DOHH2 (cell line): Measurements from ENCODE around the gene RCHY1.

Experiments used
- H3F3A ChIP-seq: fragments of 200-600 bp; sonication (generic), shearing (Covaris generic); 2 replicates; pipeline ENCODE4 v1.6.0; 2016; ENCODE audit warnings: antibody characterized with exemption, mild to moderate bottlenecking; ENCODE audit not compliant: control insufficient read depth, insufficient read depth
- H3K27ac ChIP-seq: fragments of 200-600 bp; sonication (generic); 2 replicates; pipeline ENCODE4 v1.5.1; 2014; ENCODE audit warnings: low read depth, mild to moderate bottlenecking, low read length, moderate library complexity
- H3K27me3 ChIP-seq: fragments of 200-600 bp; sonication (generic); 2 replicates; pipeline ENCODE4 v1.6.1; 2014; ENCODE audit warnings: mild to moderate bottlenecking, low read length, mixed read lengths; ENCODE audit not compliant: control insufficient read depth
- H3K36me3 ChIP-seq: fragments of 200-600 bp; sonication (generic); 2 replicates; pipeline ENCODE4 v1.6.1; 2014; ENCODE audit warnings: mild to moderate bottlenecking, low read length, moderate library complexity, mixed read lengths; ENCODE audit not compliant: control insufficient read depth
- H3K4me1 ChIP-seq: fragments of 200-600 bp; sonication (generic); 2 replicates; pipeline ENCODE4 v1.6.1; 2014; ENCODE audit warnings: mild to moderate bottlenecking, low read length, mixed read lengths; ENCODE audit not compliant: control insufficient read depth
- H3K4me2 ChIP-seq: fragments of 200-600 bp; sonication (generic); 2 replicates; pipeline ENCODE4 v1.6.0; 2014; ENCODE audit warnings: mild to moderate bottlenecking, low read length, moderate library complexity
- H3K4me3 ChIP-seq: fragments of 200-600 bp; sonication (generic); 2 replicates; pipeline ENCODE4 v1.5.1; 2014; ENCODE audit warnings: mild to moderate bottlenecking, low read length, mixed read lengths
- H3K79me2 ChIP-seq: fragments of 200-600 bp; sonication (generic); 2 replicates; pipeline ENCODE4 v1.6.1; 2014; ENCODE audit warnings: mild to moderate bottlenecking, low read length, mixed read lengths; ENCODE audit not compliant: control insufficient read depth
- H3K9me2 ChIP-seq: fragments of 200-600 bp; sonication (generic); replicated peaks from 2 replicates; pipeline ENCODE4 v1.6.1; 2014; ENCODE audit warnings: mild to moderate bottlenecking, low read length, mixed read lengths; ENCODE audit not compliant: control insufficient read depth
- H3K9me3 ChIP-seq: fragments of 200-600 bp; sonication (generic); 2 replicates; pipeline ENCODE4 v1.6.1; 2014; ENCODE audit warnings: antibody characterized with exemption, low read length, mixed read lengths; ENCODE audit not compliant: control insufficient read depth, insufficient read depth
- H4K20me1 ChIP-seq: fragments of 200-600 bp; sonication (generic); 2 replicates; pipeline ENCODE4 v1.6.0; 2014; ENCODE audit warnings: low read depth, mild to moderate bottlenecking, antibody characterized with exemption, low read length, moderate library complexity; ENCODE audit not compliant: control insufficient read depth, insufficient read depth
- CTCF ChIP-seq: fragments of 200-600 bp; sonication (generic); IDR thresholded peaks from one replicate; pipeline ENCODE4 v1.5.1; 2014; ENCODE audit warnings: antibody characterized with exemption, mild to moderate bottlenecking, low read depth, low read length; ENCODE audit not compliant: poor library complexity, severe bottlenecking
- EZH2phosphoT487 ChIP-seq: fragments of 200-600 bp; sonication (generic); IDR thresholded peaks from 2 replicates; pipeline ENCODE4 v1.6.1; 2017; ENCODE audit warnings: borderline replicate concordance, mild to moderate bottlenecking, antibody characterized with exemption, low read length, moderate library complexity, mixed read lengths

Gene RCHY1

GRCh38 chr4:75477201-75477600 is 37.0 kb downstream of the RCHY1 start:
- no peaks in the 10 kb centered on the region for H3K79me2 ChIP-seq
- no peaks in the 10 kb centered on the region for H3K27me3 ChIP-seq
- no peaks in the 10 kb centered on the region for H3F3A ChIP-seq
- no peak overlapping the region for H3K4me3 ChIP-seq
- H3K4me1 ChIP-seq: 0 out of 2 replicates have a peak, but pooled peaks cover 2% of the 10 kb centered on the region
- no peaks in the 10 kb centered on the region for H4K20me1 ChIP-seq
- peaks cover 33% of the 10 kb centered on the region for H3K36me3 ChIP-seq
- no peak for TF ChIP-seq EZH2phosphoT487
- TF ChIP-seq CTCF: no peak
- H3K9me3 ChIP-seq: no peaks in the 10 kb centered on the region
- H3K27ac ChIP-seq: no peak overlapping the region
- H3K4me2 ChIP-seq: no peak overlapping the region
- no peaks in the 10 kb centered on the region for H3K9me2 ChIP-seq

GRCh38 chr4:75470738-75471137 is 43.5 kb downstream of the RCHY1 start:
- H4K20me1 ChIP-seq: no peaks in the 10 kb centered on the region
- H3K4me1 ChIP-seq: 0 out of 2 replicates have a peak, but pooled peaks cover 2% of the 10 kb centered on the region
- no peaks in the 10 kb centered on the region for H3K9me2 ChIP-seq
- H3K36me3 ChIP-seq: no peaks in the 10 kb centered on the region
- no peak overlapping the region for H3K4me3 ChIP-seq
- H3K27me3 ChIP-seq: 0 out of 2 replicates have a peak, but pooled peaks cover 2% of the 10 kb centered on the region
- H3F3A ChIP-seq: no peaks in the 10 kb centered on the region
- H3K9me3 ChIP-seq: no peaks in the 10 kb centered on the region
- no peaks in the 10 kb centered on the region for H3K79me2 ChIP-seq
- H3K27ac ChIP-seq: no peak overlapping the region
- no peak for TF ChIP-seq EZH2phosphoT487
- TF ChIP-seq CTCF: no peak
- no peak overlapping the region for H3K4me2 ChIP-seq

DNA sequence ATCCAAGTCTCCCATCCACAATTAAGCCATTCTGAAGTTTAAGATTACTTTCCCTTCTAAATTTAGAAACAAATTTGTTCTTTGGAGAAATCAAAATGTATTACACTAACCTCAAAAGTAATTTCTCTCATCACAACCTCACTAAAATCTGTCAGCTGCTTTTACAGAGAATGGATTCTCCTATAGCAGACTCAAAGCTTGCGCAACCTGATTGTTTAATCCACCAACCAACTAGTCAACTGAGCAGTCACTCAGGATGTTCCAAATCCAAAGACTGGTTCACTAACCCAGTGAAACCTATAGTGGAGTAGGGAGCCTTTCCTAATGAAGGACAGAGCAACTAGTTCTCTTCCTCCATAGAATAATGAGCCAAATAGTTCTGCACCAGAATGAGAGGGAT is 44.3 kb downstream of the RCHY1 start:
- Histone ChIP-seq H3F3A (no peaks in the 10 kb centered on the region), H3K4me3 (no peak overlapping the region), H3K9me2 (no peaks in the 10 kb centered on the region), H3K36me3 (no peaks in the 10 kb centered on the region), H4K20me1 (no peaks in the 10 kb centered on the region), H3K79me2 (no peaks in the 10 kb centered on the region), H3K27ac (no peak overlapping the region), H3K4me2 (no peak overlapping the region), H3K4me1 (0 out of 2 replicates have a peak, but pooled peaks cover 2% of the 10 kb centered on the region), H3K9me3 (no peaks in the 10 kb centered on the region), H3K27me3 (0 out of 2 replicates have a peak, but pooled peaks cover 2% of the 10 kb centered on the region)
- TF ChIP-seq CTCF: no peak
- no peak for TF ChIP-seq EZH2phosphoT487

DNA sequence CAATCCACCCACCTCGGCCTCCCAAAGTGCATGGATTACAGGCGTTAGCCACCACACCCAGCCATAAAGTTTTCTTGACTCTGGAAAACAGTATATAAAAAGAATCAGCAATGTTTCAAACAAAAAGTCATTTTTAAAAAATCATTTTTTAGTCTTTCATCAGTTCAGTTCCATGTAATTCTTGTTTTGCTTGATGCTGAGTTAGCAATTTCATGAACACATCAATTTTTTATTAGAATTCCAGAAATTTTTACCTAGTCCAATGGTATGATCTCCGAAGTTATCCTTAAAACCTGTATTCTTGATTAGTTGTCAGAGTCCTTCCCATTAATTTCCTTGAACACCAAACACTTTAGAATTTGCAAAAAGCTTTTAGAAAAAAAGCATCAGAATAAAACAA is 56.8 kb downstream of the RCHY1 start:
- Histone ChIP-seq H3K4me1 (no peaks in the 10 kb centered on the region), H3K36me3 (no peaks in the 10 kb centered on the region), H3K27me3 (no peaks in the 10 kb centered on the region), H3K9me2 (no peaks in the 10 kb centered on the region), H3F3A (no peaks in the 10 kb centered on the region), H3K9me3 (no peaks in the 10 kb centered on the region), H3K4me2 (no peak overlapping the region), H3K4me3 (no peak overlapping the region), H3K79me2 (no peaks in the 10 kb centered on the region), H4K20me1 (no peaks in the 10 kb centered on the region), H3K27ac (no peak overlapping the region)
- TF ChIP-seq CTCF (no peak), EZH2phosphoT487 (no peak)
